PC-9 (cell line): ENCODE data around the gene TRABD. TPM values are rescaled to one million over a fixed set of nuclear protein-coding genes. Genes with fewer than 3 reads are reported as not detected.

Source experiments
- BruUV-seq: library from RNA; stranded (reverse); fragments of 400-500 nt; replicated peaks from 2 replicates; lab custom pipeline; 2021; lab: Mats Ljungman, UMichigan
- CTCF ChIA-PET: fragments of 300-600 bp; sonication (Branson Sonifier 250); formaldehyde crosslinking; loops from one replicate; lab custom pipeline; 2022; ENCODE audit warnings: antibody characterized with exemption; lab: Charles Lee
- POLR2A ChIA-PET: fragments of 300-600 bp; sonication (Branson Sonifier 250); formaldehyde crosslinking; loops from one replicate; lab custom pipeline; 2022; ENCODE audit warnings: antibody characterized with exemption; ENCODE audit not compliant: unreplicated experiment; lab: Charles Lee
- DNase-seq, 2 experiments: peaks; one replicate each; pipeline versions ENCODE4 v3.0.0 to v3.0.0-alpha.2; 2015 to 2022; ENCODE audit warnings: mixed read lengths in 1 of 2
- H2AFZ ChIP-seq: fragments of 200-600 bp; sonication (generic); 2 replicates; pipeline ENCODE4 v1.8.1; 2017; ENCODE audit warnings: antibody characterized with exemption
- H3F3A ChIP-seq: fragments of 200-600 bp; sonication (generic); 2 replicates; pipeline ENCODE4 v1.8.1; 2017; ENCODE audit warnings: antibody characterized with exemption, mild to moderate bottlenecking, low read depth; ENCODE audit not compliant: insufficient read depth
- H3K27ac ChIP-seq: fragments of 200-600 bp; sonication (generic); 2 replicates; pipeline ENCODE4 v1.6.1; 2016; ENCODE audit warnings: mixed run types
- H3K27me3 ChIP-seq: fragments of 200-600 bp; sonication (generic); 2 replicates; pipeline ENCODE4 v1.6.1; 2016; ENCODE audit warnings: low read depth, mixed run types; ENCODE audit not compliant: insufficient read depth
- H3K36me3 ChIP-seq: fragments of 200-600 bp; sonication (generic); 2 replicates; pipeline ENCODE4 v1.6.1; 2016; ENCODE audit warnings: low read depth, mixed run types
- H3K4me1 ChIP-seq: fragments of 200-600 bp; sonication (generic); replicated peaks from 2 replicates; pipeline ENCODE4 v1.6.1; 2016; ENCODE audit warnings: mixed run types; ENCODE audit not compliant: insufficient read depth
- H3K4me2 ChIP-seq: fragments of 200-600 bp; sonication (generic); 2 replicates; pipeline ENCODE4 v1.6.1; 2017; ENCODE audit warnings: mixed run types
- H3K4me3 ChIP-seq: fragments of 200-600 bp; sonication (generic); 2 replicates; pipeline ENCODE4 v1.6.1; 2016; ENCODE audit warnings: mixed run types
- H3K79me2 ChIP-seq: fragments of 200-600 bp; sonication (generic); 2 replicates; pipeline ENCODE4 v1.6.1; 2017; ENCODE audit warnings: low read depth, mixed run types
- H3K9me2 ChIP-seq: fragments of 200-600 bp; sonication (generic); 2 replicates; pipeline ENCODE4 v1.8.1; 2017; ENCODE audit warnings: mild to moderate bottlenecking; ENCODE audit not compliant: insufficient read depth
- H3K9me3 ChIP-seq: fragments of 200-600 bp; sonication (generic); 2 replicates; pipeline ENCODE4 v1.8.1; 2016; ENCODE audit warnings: low read depth; ENCODE audit not compliant: insufficient read depth
- H4K20me1 ChIP-seq: fragments of 200-600 bp; sonication (generic); 2 replicates; pipeline ENCODE4 v1.8.1; 2017; ENCODE audit not compliant: insufficient read depth
- CTCF ChIP-seq: fragments of 200-600 bp; sonication (generic); conservative IDR thresholded peaks from 2 replicates; pipeline ENCODE4 v1.6.1; 2017; ENCODE audit warnings: mixed run types, antibody characterized with exemption, mild to moderate bottlenecking, moderate library complexity
- EZH2 ChIP-seq: fragments of 200-600 bp; sonication (generic); IDR thresholded peaks from 2 replicates; pipeline ENCODE4 v1.8.0; 2017; ENCODE audit warnings: antibody characterized with exemption, low read depth
- intact Hi-C: fragments of 100-400 bp; cut with micrococcal nuclease; formaldehyde crosslinking; loops from one replicate; pipeline ENCODE4 v1.10.0; 2022; ENCODE audit not compliant: unreplicated experiment
- total RNA-seq: library from RNA; stranded (reverse); gene quantifications from 2 replicates; pipeline ENCODE4 v1.2.3, GENCODE V29; 2021

Gene TRABD
- total RNA-seq, 1 experiment from 2014 or later = 68.2 TPM

- intact Hi-C loops = no loop called here
- Histone ChIP-seq H3K27ac (no peak overlapping the region), H3K9me2 (no peaks in the 10 kb centered on the region), H3K4me3 (no peak overlapping the region), H3K9me3 (no peaks in the 10 kb centered on the region), H3K27me3 (no peaks in the 10 kb centered on the region), H3K4me2 (no peak overlapping the region), H3F3A (peaks cover 31% of the 10 kb centered on the region), H2AFZ (no peak overlapping the region), H3K79me2 (peaks cover 33% of the 10 kb centered on the region), H3K4me1 (peaks cover 25% of the 10 kb centered on the region), H3K36me3 (0 out of 2 replicates have a peak, but pooled peaks cover 9% of the 10 kb centered on the region), H4K20me1 (peaks cover 24% of the 10 kb centered on the region)
- DNase-seq = peak; percentile 59 to 67
- no peak for TF ChIP-seq EZH2
- TF ChIP-seq CTCF = no peak
- ChIA-PET POLR2A (no interaction called here), CTCF (no interaction called here)
- BruUV-seq = no TSS peak
These were observed 1.5 kb upstream of the TRABD start for GRCh38 chr22:50184004-50184901.

GRCh38 chr22:50184902-50185374 lies 775 bp upstream of the TRABD start:
- H3K27ac ChIP-seq = no peak overlapping the region
- BruUV-seq = no TSS peak
- peaks cover 31% of the 10 kb centered on the region for H4K20me1 ChIP-seq
- TF ChIP-seq EZH2 (no peak), CTCF (no peak)
- peaks cover 40% of the 10 kb centered on the region for H3K79me2 ChIP-seq
- no peaks in the 10 kb centered on the region for H3K27me3 ChIP-seq
- H3K9me2 ChIP-seq = no peaks in the 10 kb centered on the region
- peak overlapping the region; percentile 43; the same call in 1 of the 2 replicates for H3K4me3 ChIP-seq
- H3K4me2 ChIP-seq = peak overlapping the region; percentile 65
- H3F3A ChIP-seq = peaks cover 31% of the 10 kb centered on the region
- H2AFZ ChIP-seq = no peak overlapping the region
- no peak for DNase-seq
- ChIA-PET CTCF (no interaction called here), POLR2A (interaction anchor here (0.7 kb wide), 1 partner anchor 27 kb away, joined by 7 read pairs; no protein-coding TSS in a partner anchor)
- H3K4me1 ChIP-seq = peaks cover 32% of the 10 kb centered on the region
- intact Hi-C loops = no loop called here
- 0 out of 2 replicates have a peak, but pooled peaks cover 9% of the 10 kb centered on the region for H3K36me3 ChIP-seq
- H3K9me3 ChIP-seq = no peaks in the 10 kb centered on the region

GRCh38 chr22:50186181-50186714 lies 535 bp downstream of the TRABD start:
- Histone ChIP-seq H3F3A (peaks cover 30% of the 10 kb centered on the region), H2AFZ (peak overlapping the region; percentile 29)
- CTCF ChIA-PET = no interaction called here

More at GRCh38 chr22:50186181-50186714, 535 bp downstream of the TRABD start:
- Histone ChIP-seq H3K9me3 (no peaks in the 10 kb centered on the region), H3K36me3 (0 out of 2 replicates have a peak, but pooled peaks cover 9% of the 10 kb centered on the region), H3K4me3 (peak overlapping the region; percentile 75), H3K27me3 (no peaks in the 10 kb centered on the region), H3K79me2 (peaks cover 52% of the 10 kb centered on the region), H3K4me1 (peaks cover 44% of the 10 kb centered on the region), H3K9me2 (no peaks in the 10 kb centered on the region), H4K20me1 (peaks cover 44% of the 10 kb centered on the region), H3K27ac (no peak overlapping the region), H3K4me2 (peak overlapping the region; percentile 92)
- no peak for DNase-seq
- TF ChIP-seq CTCF (no peak), EZH2 (no peak)
- BruUV-seq = no TSS peak
- POLR2A ChIA-PET = no interaction called here
- intact Hi-C loops = no loop called here
